Measurements from ENCODE around the gene SLIT3. TPM values are rescaled to one million over a fixed set of nuclear protein-coding genes. Genes with fewer than 3 reads are reported as not detected.

The SLIT3 gene
- total RNA-seq, 1 experiment from 2014 or later, result 0.10 TPM

DNA sequence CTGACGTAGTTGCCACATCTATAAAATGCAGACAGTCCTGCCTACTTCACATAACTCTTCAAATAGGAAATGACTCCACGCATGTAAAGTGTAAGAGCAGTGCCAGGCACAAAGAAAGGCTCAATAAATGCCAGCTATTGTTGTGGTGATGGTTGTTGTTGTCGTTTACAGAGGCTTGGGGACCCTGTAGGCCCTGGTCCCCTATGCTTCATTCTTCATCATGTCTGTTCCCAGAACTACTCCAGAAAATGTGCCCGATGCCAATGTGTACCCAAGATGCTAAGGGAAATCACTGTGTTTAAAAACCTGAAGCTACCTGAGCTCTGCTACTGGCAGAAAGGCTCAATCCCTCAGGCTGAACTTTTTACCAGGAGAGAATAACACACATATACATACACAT, 9.1 kb downstream of the SLIT3 start:
- no peaks in the 10 kb centered on the region for H3K79me2 ChIP-seq (ENCODE audit: insufficient read depth, low read length)
- ATAC-seq (no peak), DNase-seq (ENCODE audit: low read depth, low spot score) (no peak)
- H3K4me2 ChIP-seq (ENCODE audit: low read length), result no peak overlapping the region
- intact Hi-C loops (cut with micrococcal nuclease), result no loop called here
- no peak overlapping the region for H2AFZ ChIP-seq (ENCODE audit: low read depth, low read length, poor library complexity, severe bottlenecking)
- RAD21 ChIA-PET (ENCODE audit: low non-redundant PET in 1 of 2, low total read pairs in 2 of 2, uncharacterized antibody in 2 of 2, unreplicated experiment in 2 of 2), result no interaction called here
- H3K9me2 ChIP-seq (ENCODE audit: insufficient read depth), result no peaks in the 10 kb centered on the region
- POLR2A ChIA-PET, result no interaction called here
- no peak overlapping the region for H3K4me3 ChIP-seq (replicated peaks in 1 of 2; ENCODE audit: low read depth in 1 of 2, low read length in 2 of 2)
- no peaks in the 10 kb centered on the region for H3K9me3 ChIP-seq (ENCODE audit: control insufficient read depth in 1 of 2, insufficient read depth in 1 of 2, low read depth in 1 of 2, low read length in 2 of 2)
- CTCF ChIA-PET, result no interaction called here
- no peak for TF ChIP-seq POLR2AphosphoS5 (IDR thresholded peaks at IDR 0.05; ENCODE audit: low read depth, low read length)
- TF ChIP-seq RAD21 (IDR thresholded peaks at IDR 0.05; ENCODE audit: low read depth), result no peak
- no peak overlapping the region for H3K27ac ChIP-seq (ENCODE audit: low read depth, low read length)
- H4K20me1 ChIP-seq (ENCODE audit: insufficient read depth), result no peaks in the 10 kb centered on the region
- H3K36me3 ChIP-seq (ENCODE audit: control insufficient read depth in 1 of 2, insufficient read depth in 2 of 2, low read length in 2 of 2), result no peaks in the 10 kb centered on the region
- H3K27me3 ChIP-seq (ENCODE audit: insufficient read depth, low read length), result peaks cover 17% of the 10 kb centered on the region; the same call in 1 of the 2 replicates
- no peak overlapping the region for H3K9ac ChIP-seq (ENCODE audit: low read length)
- no peaks in the 10 kb centered on the region for H3K4me1 ChIP-seq (ENCODE audit: control insufficient read depth in 1 of 2, insufficient read depth in 2 of 2, low read length in 2 of 2)
- BruUV-seq (replicated peaks), result no TSS peak

DNA sequence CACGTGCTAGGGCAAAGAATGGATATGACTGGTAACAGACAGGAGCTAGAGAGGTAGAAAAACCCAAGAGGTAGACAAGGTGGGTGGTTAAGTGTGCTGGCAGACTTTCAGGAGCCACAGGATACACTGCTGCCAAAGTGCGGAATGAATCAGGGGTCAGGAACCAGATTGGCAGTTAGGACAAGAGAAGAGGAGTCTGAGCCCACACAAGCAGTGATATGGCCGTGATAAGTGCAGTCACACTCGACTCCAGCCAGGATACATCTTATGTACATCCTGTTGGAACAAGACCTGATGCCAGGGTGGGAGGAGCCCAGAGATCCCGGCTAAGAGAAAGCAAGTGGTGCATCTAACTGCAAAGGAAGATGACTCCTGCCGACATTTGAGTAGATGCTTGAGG, 10.0 kb downstream of the SLIT3 start:
- Histone ChIP-seq H3K4me1 (ENCODE audit: control insufficient read depth in 1 of 2, insufficient read depth in 2 of 2, low read length in 2 of 2) (no peaks in the 10 kb centered on the region), H3K27ac (ENCODE audit: low read depth, low read length) (no peak overlapping the region), H3K9me2 (ENCODE audit: insufficient read depth) (no peaks in the 10 kb centered on the region), H3K36me3 (ENCODE audit: control insufficient read depth in 1 of 2, insufficient read depth in 2 of 2, low read length in 2 of 2) (no peaks in the 10 kb centered on the region), H3K9me3 (ENCODE audit: control insufficient read depth in 1 of 2, insufficient read depth in 1 of 2, low read depth in 1 of 2, low read length in 2 of 2) (no peaks in the 10 kb centered on the region), H3K4me3 (replicated peaks in 1 of 2; ENCODE audit: low read depth in 1 of 2, low read length in 2 of 2) (no peak overlapping the region), H2AFZ (ENCODE audit: low read depth, low read length, poor library complexity, severe bottlenecking) (no peak overlapping the region), H3K79me2 (ENCODE audit: insufficient read depth, low read length) (no peaks in the 10 kb centered on the region), H3K4me2 (ENCODE audit: low read length) (no peak overlapping the region), H4K20me1 (ENCODE audit: insufficient read depth) (no peaks in the 10 kb centered on the region), H3K9ac (ENCODE audit: low read length) (no peak overlapping the region), H3K27me3 (ENCODE audit: insufficient read depth, low read length) (peaks cover 19% of the 10 kb centered on the region; the same call in 1 of the 2 replicates)
- ChIA-PET CTCF (no interaction called here), POLR2A (no interaction called here), RAD21 (ENCODE audit: low non-redundant PET in 1 of 2, low total read pairs in 2 of 2, uncharacterized antibody in 2 of 2, unreplicated experiment in 2 of 2) (no interaction called here)
- TF ChIP-seq YY1 (IDR thresholded peaks at IDR 0.05; ENCODE audit: extremely low read depth, insufficient replicate concordance, low read depth, low read length), result no peak
- TF ChIP-seq ZFX (IDR thresholded peaks at IDR 0.05), result no peak
- TF ChIP-seq SIN3A (IDR thresholded peaks at IDR 0.05; ENCODE audit: low read depth), result no peak
- TF ChIP-seq POLR2AphosphoS5 (IDR thresholded peaks at IDR 0.05; ENCODE audit: low read depth, low read length), result no peak
- TF ChIP-seq, protein P1, sequence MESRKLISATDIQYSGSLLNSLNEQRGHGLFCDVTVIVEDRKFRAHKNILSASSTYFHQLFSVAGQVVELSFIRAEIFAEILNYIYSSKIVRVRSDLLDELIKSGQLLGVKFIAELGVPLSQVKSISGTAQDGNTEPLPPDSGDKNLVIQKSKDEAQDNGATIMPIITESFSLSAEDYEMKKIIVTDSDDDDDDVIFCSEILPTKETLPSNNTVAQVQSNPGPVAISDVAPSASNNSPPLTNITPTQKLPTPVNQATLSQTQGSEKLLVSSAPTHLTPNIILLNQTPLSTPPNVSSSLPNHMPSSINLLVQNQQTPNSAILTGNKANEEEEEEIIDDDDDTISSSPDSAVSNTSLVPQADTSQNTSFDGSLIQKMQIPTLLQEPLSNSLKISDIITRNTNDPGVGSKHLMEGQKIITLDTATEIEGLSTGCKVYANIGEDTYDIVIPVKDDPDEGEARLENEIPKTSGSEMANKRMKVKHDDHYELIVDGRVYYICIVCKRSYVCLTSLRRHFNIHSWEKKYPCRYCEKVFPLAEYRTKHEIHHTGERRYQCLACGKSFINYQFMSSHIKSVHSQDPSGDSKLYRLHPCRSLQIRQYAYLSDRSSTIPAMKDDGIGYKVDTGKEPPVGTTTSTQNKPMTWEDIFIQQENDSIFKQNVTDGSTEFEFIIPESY (IDR thresholded peaks at IDR 0.05; ENCODE audit: extremely low read depth, insufficient replicate concordance, low read length), result no peak
- no peak for TF ChIP-seq ELF1 (IDR thresholded peaks at IDR 0.05; ENCODE audit: borderline replicate concordance, low read depth)
- TF ChIP-seq, protein P2, sequence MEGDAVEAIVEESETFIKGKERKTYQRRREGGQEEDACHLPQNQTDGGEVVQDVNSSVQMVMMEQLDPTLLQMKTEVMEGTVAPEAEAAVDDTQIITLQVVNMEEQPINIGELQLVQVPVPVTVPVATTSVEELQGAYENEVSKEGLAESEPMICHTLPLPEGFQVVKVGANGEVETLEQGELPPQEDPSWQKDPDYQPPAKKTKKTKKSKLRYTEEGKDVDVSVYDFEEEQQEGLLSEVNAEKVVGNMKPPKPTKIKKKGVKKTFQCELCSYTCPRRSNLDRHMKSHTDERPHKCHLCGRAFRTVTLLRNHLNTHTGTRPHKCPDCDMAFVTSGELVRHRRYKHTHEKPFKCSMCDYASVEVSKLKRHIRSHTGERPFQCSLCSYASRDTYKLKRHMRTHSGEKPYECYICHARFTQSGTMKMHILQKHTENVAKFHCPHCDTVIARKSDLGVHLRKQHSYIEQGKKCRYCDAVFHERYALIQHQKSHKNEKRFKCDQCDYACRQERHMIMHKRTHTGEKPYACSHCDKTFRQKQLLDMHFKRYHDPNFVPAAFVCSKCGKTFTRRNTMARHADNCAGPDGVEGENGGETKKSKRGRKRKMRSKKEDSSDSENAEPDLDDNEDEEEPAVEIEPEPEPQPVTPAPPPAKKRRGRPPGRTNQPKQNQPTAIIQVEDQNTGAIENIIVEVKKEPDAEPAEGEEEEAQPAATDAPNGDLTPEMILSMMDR (IDR thresholded peaks at IDR 0.05 in 2 of 3, conservative IDR thresholded peaks at IDR 0.05 in 1 of 3; ENCODE audit: borderline replicate concordance in 1 of 3, insufficient read depth in 1 of 3, low read depth in 2 of 3, low read length in 2 of 3), result no peak
- TF ChIP-seq POLR2A (IDR thresholded peaks at IDR 0.05; ENCODE audit: borderline replicate concordance, extremely low read depth, insufficient read depth, insufficient read length), result no peak
- no peak for TF ChIP-seq ZNF274 (IDR thresholded peaks at IDR 0.05; ENCODE audit: low read depth, low read length)
- ATAC-seq (no peak), DNase-seq (ENCODE audit: low read depth, low spot score) (no peak)
- intact Hi-C loops (cut with micrococcal nuclease), result no loop called here
- no TSS peak for BruUV-seq (replicated peaks)

Data from HCT116 (cell line).